NCI-H526 (cell line): ENCODE results near the gene VSTM4.

Source experiments
- DNase-seq, 2 experiments: peaks; one replicate each; lab custom pipeline; 2025; lab: John Stamatoyannopoulos, UW

VSTM4 gene

GRCh38 chr10:49115015-49115795, at the start of gene VSTM4:
Gene VSTM4, minus strand, starts transcription at chr10:49115522. Its CDS starts 37 bp downstream, at chr10:49115485.
- peak in 1 of 2 experiments; percentile 34 for DNase-seq

GRCh38 chr10:49164559-49165188, 49.4 kb upstream of the VSTM4 start:
- peak; percentile 3 to 61 for DNase-seq

- DNase-seq: no peak
These were observed 48.4 kb upstream of the VSTM4 start for GRCh38 chr10:49163741-49164140.

GRCh38 chr10:49162761-49163310, 47.5 kb upstream of the VSTM4 start:
- DNase-seq: no peak

- no peak for DNase-seq
These were observed 46.7 kb upstream of the VSTM4 start for GRCh38 chr10:49162063-49162462.

- DNase-seq: peak in 1 of 2 experiments; percentile 34
These were observed 46.2 kb upstream of the VSTM4 start for GRCh38 chr10:49161411-49161997.

GRCh38 chr10:49160814-49161213, 45.5 kb upstream of the VSTM4 start:
- DNase-seq: no peak

GRCh38 chr10:49160110-49160509, 44.8 kb upstream of the VSTM4 start:
- no peak for DNase-seq

- no peak for DNase-seq
These were observed 43.6 kb upstream of the VSTM4 start for GRCh38 chr10:49158915-49159314.

GRCh38 chr10:49158404-49158803, 43.1 kb upstream of the VSTM4 start:
- DNase-seq: no peak

- DNase-seq: no peak
These were observed 41.9 kb upstream of the VSTM4 start for GRCh38 chr10:49157229-49157628.

- no peak for DNase-seq
These were observed 39.3 kb upstream of the VSTM4 start for GRCh38 chr10:49154641-49155040.

- DNase-seq: no peak
These were observed 38.6 kb upstream of the VSTM4 start for GRCh38 chr10:49153971-49154370.

GRCh38 chr10:49153115-49153514, 37.8 kb upstream of the VSTM4 start:
- no peak for DNase-seq

GRCh38 chr10:49152663-49153062, 37.3 kb upstream of the VSTM4 start:
- DNase-seq: no peak

GRCh38 chr10:49152037-49152436, 36.7 kb upstream of the VSTM4 start:
- DNase-seq: no peak

GRCh38 chr10:49151481-49151880, 36.2 kb upstream of the VSTM4 start:
- no peak for DNase-seq

GRCh38 chr10:49151025-49151445, 35.7 kb upstream of the VSTM4 start:
- peak; percentile 56 to 75 for DNase-seq

GRCh38 chr10:49150426-49150825, 35.1 kb upstream of the VSTM4 start:
- DNase-seq: peak; percentile 16 to 54

- no peak for DNase-seq
These were observed 34.6 kb upstream of the VSTM4 start for GRCh38 chr10:49149881-49150280.

GRCh38 chr10:49144058-49144720, 28.9 kb upstream of the VSTM4 start:
- DNase-seq: no peak

- no peak for DNase-seq
These were observed 27.9 kb upstream of the VSTM4 start for GRCh38 chr10:49143249-49143648.
